ENCODE results near the gene HMGCR. TPM values are rescaled to one million over a fixed set of nuclear protein-coding genes. Genes with fewer than 3 reads are reported as not detected.

Gene HMGCR
- polyA plus RNA-seq, 2 of the 4 experiments (the other 2 are of a cell fraction): 25.9 to 35.0 TPM

- Histone ChIP-seq H3K27ac (no peak overlapping the region), H3K9me3 (no peaks in the 10 kb centered on the region), H3K4me1 (no peaks in the 10 kb centered on the region), H3K4me3 (no peak overlapping the region), H3K4me2 (no peak overlapping the region)
- no peak for TF ChIP-seq TFCP2L1 (CRISPR knock-in tag; IDR thresholded peaks at IDR 0.05)
- TF ChIP-seq SREBF2 (IDR thresholded peaks at IDR 0.05): no peak
- TF ChIP-seq CHD4 (IDR thresholded peaks at IDR 0.05; ENCODE audit: borderline replicate concordance): no peak
- TF ChIP-seq ELK1 (IDR thresholded peaks at IDR 0.05; ENCODE audit: low read depth, low read length): no peak
- no peak for TF ChIP-seq NPAS2 (CRISPR knock-in tag; IDR thresholded peaks at IDR 0.05; ENCODE audit: borderline replicate concordance)
- TF ChIP-seq PHF8 (IDR thresholded peaks at IDR 0.05; ENCODE audit: borderline replicate concordance, low read depth): no peak
- TF ChIP-seq RAD21 (conservative IDR thresholded peaks at IDR 0.05 in 1 of 2, IDR thresholded peaks at IDR 0.05 in 1 of 2): no peak
- no peak for TF ChIP-seq MAX (IDR thresholded peaks at IDR 0.05)
- TF ChIP-seq BCL3 (IDR thresholded peaks at IDR 0.05): no peak
- no peak for TF ChIP-seq JUNB (IDR thresholded peaks at IDR 0.05)
- TF ChIP-seq HES2 (IDR thresholded peaks at IDR 0.05): no peak
- ChIA-PET POLR2A (no interaction called here), CTCF (interaction anchor here (0.7 to 3.0 kb wide), 3 partner anchors 17 to 122 kb away, joined by 3 to 9 read pairs (median 3); partner anchors contain the start of genes ANKRD31 and HMGCR)
- DNase-seq (ENCODE audit: low read depth in 1 of 2, low spot score in 1 of 2) (no peak), FAIRE-seq (no peak), ATAC-seq (no peak)
- WGBS (ENCODE audit: missing lambda C conversion rate): 94% methylated on average over 3 of the region's 3 CpGs
These were observed 21.1 kb downstream of the HMGCR start for GRCh38 chr5:75358117-75358516.

GRCh38 chr5:75361310-75361709 lies 24.3 kb downstream of the HMGCR start:
- Histone ChIP-seq H3K4me3 (no peak overlapping the region), H3K4me2 (no peak overlapping the region), H3K27ac (no peak overlapping the region), H3K4me1 (no peaks in the 10 kb centered on the region), H3K9me3 (no peaks in the 10 kb centered on the region)
- TF ChIP-seq KDM1A (IDR thresholded peaks at IDR 0.05; ENCODE audit: low read depth) (no peak), CTCF (IDR thresholded peaks at IDR 0.05) (no peak), POLR2A (IDR thresholded peaks at IDR 0.05; ENCODE audit: low read length) (no peak), POLR2AphosphoS2 (conservative IDR thresholded peaks at IDR 0.05; ENCODE audit: low read length) (no peak), RFX5 (IDR thresholded peaks at IDR 0.05) (no peak), EP300 (IDR thresholded peaks at IDR 0.05) (no peak), KDM5A (IDR thresholded peaks at IDR 0.05) (no peak), CBX2 (IDR thresholded peaks at IDR 0.05; ENCODE audit: borderline replicate concordance, low read depth) (no peak), HMGXB4 (CRISPR knock-in tag; IDR thresholded peaks at IDR 0.05; ENCODE audit: borderline replicate concordance) (no peak), TFCP2L1 (CRISPR knock-in tag; IDR thresholded peaks at IDR 0.05) (no peak), FOSB (CRISPR knock-in tag; IDR thresholded peaks at IDR 0.05) (no peak), NFE2L2 (conservative IDR thresholded peaks at IDR 0.05; ENCODE audit: low read length) (no peak)
- WGBS (ENCODE audit: missing lambda C conversion rate): 90% methylated on average over 4 of the region's 4 CpGs
- CTCF ChIA-PET: interaction anchor here (1.7 kb wide), 1 partner anchor 25 kb away, joined by 6 read pairs; the partner anchor contains the start of gene HMGCR
- FAIRE-seq (no peak), DNase-seq (ENCODE audit: low read depth in 1 of 2, low spot score in 1 of 2) (no peak), ATAC-seq (no peak)
- POLR2A ChIA-PET: interaction anchor here (0.6 kb wide), 1 partner anchor 22 kb away, joined by 5 read pairs; no protein-coding TSS in a partner anchor

Data from A549 (cell line).